HCT116 (cell line): ENCODE results near the gene EHF. TPM values are rescaled to one million over a fixed set of nuclear protein-coding genes. Genes with fewer than 3 reads are reported as not detected.

Experiments used
- ATAC-seq: fragments of 200-7000 bp; cut with Tn5 transposase; 2 replicates; pipeline ENCODE4 v1.9.1; 2020; ENCODE audit warnings: mild to moderate bottlenecking, moderate library complexity
- BruUV-seq: library from RNA; stranded (reverse); fragments of 400-500 nt; replicated peaks from 2 replicates; lab custom pipeline; 2021; lab: Mats Ljungman, UMichigan
- CTCF ChIA-PET: fragments of 300-600 bp; sonication (Branson Sonifier 250); formaldehyde crosslinking; loops from one replicate; lab custom pipeline; 2021; ENCODE audit warnings: antibody characterized with exemption; lab: Charles Lee
- POLR2A ChIA-PET: fragments of 300-600, 350-600 bp; sonication (Branson Sonifier 250); formaldehyde crosslinking; loops from one replicate; lab custom pipeline; 2021; ENCODE audit warnings: antibody characterized with exemption; lab: Charles Lee
- RAD21 ChIA-PET, 2 experiments: fragments of 300-600 bp; sonication (Branson Sonifier 250); formaldehyde crosslinking; loops; one replicate each; lab custom pipeline; 2023; ENCODE audit warnings: low total read pairs in 2 of 2; ENCODE audit not compliant: uncharacterized antibody in 2 of 2, unreplicated experiment in 2 of 2, low non-redundant PET in 1 of 2; lab: Charles Lee
- DNase-seq: peaks from one replicate; pipeline ENCODE4 v3.0.0-alpha.2; 2010; ENCODE audit warnings: low read depth, low spot score
- H2AFZ ChIP-seq: fragments of 200-600 bp; shearing (Covaris generic), sonication (generic); 2 replicates; pipeline ENCODE4 v1.6.1; 2017; ENCODE audit warnings: low read depth, mixed run types, mixed read lengths, antibody characterized with exemption, low read length; ENCODE audit not compliant: poor library complexity, severe bottlenecking
- H3K27ac ChIP-seq: 2 replicates; pipeline ENCODE4 v1.5.1; 2012; ENCODE audit warnings: low read depth, low read length
- H3K27me3 ChIP-seq: fragments of 200-600 bp; sonication (generic); 2 replicates; pipeline ENCODE4 v1.6.1; 2016; ENCODE audit warnings: mixed run types, low read length, mixed read lengths; ENCODE audit not compliant: insufficient read depth
- H3K36me3 ChIP-seq, 2 experiments: fragments of 200-500 bp in 1 of 2; fragments of 200-600 bp in 1 of 2; sonication (Bioruptor generic) in 1 of 2; sonication (generic) in 1 of 2; 2 replicates each; pipeline versions ENCODE4 v1.5.1 to v1.6.1; 2014 to 2016; ENCODE audit warnings: low read length in 2 of 2, inconsistent platforms in 1 of 2, mixed read lengths in 1 of 2, mixed run types in 1 of 2; ENCODE audit not compliant: insufficient read depth in 2 of 2, control insufficient read depth in 1 of 2
- H3K4me1 ChIP-seq, 2 experiments: fragments of 200-600 bp in 1 of 2; sonication (generic) in 1 of 2; 2 replicates each; pipeline versions ENCODE4 v1.5.1 to v1.6.1; 2012 to 2017; ENCODE audit warnings: low read length in 2 of 2, inconsistent platforms in 1 of 2, mild to moderate bottlenecking in 1 of 2, mixed read lengths in 1 of 2, mixed run types in 1 of 2, moderate library complexity in 1 of 2; ENCODE audit not compliant: insufficient read depth in 2 of 2, control insufficient read depth in 1 of 2
- H3K4me2 ChIP-seq: fragments of 200-600 bp; sonication (generic); 2 replicates; pipeline ENCODE4 v1.6.1; 2017; ENCODE audit warnings: mixed run types, low read length, mixed read lengths
- H3K4me3 ChIP-seq, 2 experiments: fragments of 200-600 bp in 1 of 2; sonication (generic) in 1 of 2; replicated peaks in 1 of 2; 2 replicates each; pipeline ENCODE4 v1.5.1; 2011 to 2016; ENCODE audit warnings: low read length in 2 of 2, control low read depth in 1 of 2, low read depth in 1 of 2, mild to moderate bottlenecking in 1 of 2, mixed read lengths in 1 of 2, mixed run types in 1 of 2
- H3K79me2 ChIP-seq: fragments of 200-600 bp; sonication (generic); 2 replicates; pipeline ENCODE4 v1.6.1; 2017; ENCODE audit warnings: mild to moderate bottlenecking, mixed run types, low read length, moderate library complexity, mixed read lengths; ENCODE audit not compliant: insufficient read depth
- H3K9ac ChIP-seq: fragments of 200-600 bp; sonication (generic); 2 replicates; pipeline ENCODE4 v1.6.1; 2016; ENCODE audit warnings: low read length, mixed read lengths
- H3K9me2 ChIP-seq: fragments of 200-600 bp; sonication (generic), shearing (Covaris generic); 2 replicates; pipeline ENCODE4 v1.6.1; 2017; ENCODE audit warnings: mixed run types, mild to moderate bottlenecking, moderate library complexity; ENCODE audit not compliant: insufficient read depth
- H3K9me3 ChIP-seq, 2 experiments: fragments of 200-500 bp in 1 of 2; fragments of 200-600 bp in 1 of 2; sonication (Bioruptor generic) in 1 of 2; sonication (generic) in 1 of 2; 2 replicates each; pipeline ENCODE4 v1.6.1; 2014 to 2017; ENCODE audit warnings: low read length in 2 of 2, mixed read lengths in 2 of 2, inconsistent platforms in 1 of 2, low read depth in 1 of 2, mild to moderate bottlenecking in 1 of 2, mixed run types in 1 of 2, moderate library complexity in 1 of 2; ENCODE audit not compliant: control insufficient read depth in 1 of 2, insufficient read depth in 1 of 2
- H4K20me1 ChIP-seq: fragments of 200-600 bp; sonication (generic), shearing (Covaris generic); 2 replicates; pipeline ENCODE4 v1.6.1; 2017; ENCODE audit warnings: mixed run types, mild to moderate bottlenecking, moderate library complexity; ENCODE audit not compliant: insufficient read depth
- EZH2 ChIP-seq: fragments of 200-600 bp; sonication (generic); IDR thresholded peaks from 2 replicates; pipeline ENCODE4 v1.6.1; 2017; ENCODE audit warnings: antibody characterized with exemption, mixed run types
- EZH2phosphoT487 ChIP-seq: fragments of 200-600 bp; IDR thresholded peaks from 2 replicates; pipeline ENCODE4 v1.6.1; 2018; ENCODE audit warnings: antibody characterized with exemption, borderline replicate concordance
- FOSL1 ChIP-seq: IDR thresholded peaks from 2 replicates; pipeline ENCODE4 v1.6.1; 2012; ENCODE audit warnings: low read depth
- POLR2A ChIP-seq: IDR thresholded peaks from 2 replicates; pipeline ENCODE4 v1.7.0; 2011; ENCODE audit warnings: borderline replicate concordance; ENCODE audit not compliant: insufficient read depth, insufficient read length; ENCODE audit errors: extremely low read depth
- TCF7L2 ChIP-seq: IDR thresholded peaks from 2 replicates; pipeline ENCODE4 v1.7.0; 2011; ENCODE audit warnings: borderline replicate concordance, inconsistent platforms; ENCODE audit not compliant: insufficient read depth, insufficient read length; ENCODE audit errors: extremely low read depth
- intact Hi-C: fragments of 100-400 bp; cut with micrococcal nuclease; formaldehyde crosslinking; loops from 2 replicates; pipeline ENCODE4 v1.10.0; 2022
- total RNA-seq: library from RNA; stranded (reverse); gene quantifications from one replicate; pipeline ENCODE4 v1.2.1, GENCODE V29; 2021; ENCODE audit not compliant: unreplicated experiment

Gene EHF
- total RNA-seq, 1 experiment from 2014 or later, result 51.5 TPM

DNA sequence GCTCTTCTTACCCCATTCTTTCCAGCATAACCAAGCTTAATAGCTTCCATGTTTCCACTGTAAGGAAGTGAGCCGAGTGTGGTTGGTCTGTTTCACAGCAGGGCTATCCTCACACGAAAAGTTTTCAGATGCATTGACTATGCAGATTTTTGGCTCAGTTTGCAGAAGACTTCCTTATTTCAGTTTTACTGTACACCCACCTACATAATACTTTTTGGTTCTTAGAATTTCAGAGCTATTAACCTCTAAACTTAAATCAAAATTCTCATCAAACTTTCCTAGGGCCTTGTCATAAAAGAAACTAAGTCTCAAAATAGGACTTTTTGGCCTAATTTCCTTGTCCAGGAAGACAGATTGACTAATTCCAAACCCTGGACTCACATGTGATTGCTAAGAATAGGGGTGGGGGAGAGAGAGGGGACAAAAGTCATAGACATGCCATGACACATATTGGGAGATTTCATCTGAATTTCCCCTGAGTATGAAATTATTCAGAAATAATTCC lies 7.3 kb upstream of the EHF start:
- ChIA-PET CTCF (no interaction called here), POLR2A (interaction anchor here (1.2 kb wide), 1 partner anchor 13 kb away, joined by 3 read pairs; no protein-coding TSS in a partner anchor), RAD21 (no interaction called here)
- Histone ChIP-seq H2AFZ (no peak overlapping the region), H4K20me1 (no peaks in the 10 kb centered on the region), H3K79me2 (no peaks in the 10 kb centered on the region), H3K27ac (no peak overlapping the region), H3K9ac (no peak overlapping the region), H3K36me3 (no peaks in the 10 kb centered on the region), H3K4me2 (no peak overlapping the region), H3K4me3 (no peak overlapping the region), H3K9me2 (no peaks in the 10 kb centered on the region), H3K27me3 (no peaks in the 10 kb centered on the region), H3K9me3 (no peaks in the 10 kb centered on the region)
- ATAC-seq (no peak), DNase-seq (no peak)
- intact Hi-C loops, result no loop called here
- TF ChIP-seq EZH2phosphoT487 (no peak), EZH2 (no peak), TCF7L2 (no peak)
- TF ChIP-seq, all 23 proteins: peak for 0
- H3K4me1 ChIP-seq, result peaks cover 0 to 36% of the 10 kb centered on the region in 2 experiments; a peak in 2 of 4 replicates
- BruUV-seq, result no TSS peak

DNA sequence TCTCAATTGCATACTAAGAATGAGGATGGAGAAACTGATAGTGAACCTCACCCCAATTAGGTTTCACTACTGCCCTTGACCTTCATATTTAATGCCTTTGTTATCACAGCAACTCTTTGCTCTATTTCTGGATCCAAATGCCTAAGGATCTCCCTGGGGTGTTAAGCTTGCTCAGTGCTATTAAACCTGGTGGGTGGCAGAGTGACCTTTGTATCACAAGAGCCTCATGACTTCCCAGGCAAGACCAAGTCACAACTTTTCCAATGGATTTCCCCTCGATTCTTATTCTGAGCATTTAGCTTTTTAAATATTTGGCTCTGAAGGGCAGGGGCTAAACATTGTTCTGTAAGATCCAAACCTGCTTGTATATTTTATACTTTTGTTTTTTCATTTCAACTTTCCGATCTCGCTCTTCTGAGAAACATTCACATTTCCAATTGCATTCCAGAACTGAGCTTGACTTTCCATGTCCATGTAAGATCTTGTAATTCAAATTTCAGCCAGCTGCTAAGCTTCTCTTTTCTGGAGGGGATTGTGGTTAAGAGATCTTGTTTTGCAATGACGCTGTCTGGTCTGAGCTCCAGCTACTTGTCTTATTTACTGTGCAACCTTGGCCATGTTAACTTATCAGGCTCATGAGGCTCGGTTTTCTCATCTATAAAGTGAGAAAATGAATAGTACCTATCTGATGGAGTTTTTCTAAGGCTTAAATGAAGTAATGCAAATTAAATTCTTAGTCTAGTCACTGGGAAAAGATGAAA lies 6.4 kb upstream of the EHF start:
- no peaks in the 10 kb centered on the region for H3K79me2 ChIP-seq
- H3K27ac ChIP-seq, result no peak overlapping the region
- intact Hi-C loops, result no loop called here
- no peak overlapping the region for H3K4me3 ChIP-seq
- TF ChIP-seq FOSL1 (no peak), POLR2A (no peak)
- H3K9ac ChIP-seq, result no peak overlapping the region
- ATAC-seq, result no peak
- peaks cover 0 to 32% of the 10 kb centered on the region in 2 experiments; a peak in 2 of 4 replicates for H3K4me1 ChIP-seq
- no peaks in the 10 kb centered on the region for H3K36me3 ChIP-seq
- H4K20me1 ChIP-seq, result no peaks in the 10 kb centered on the region
- H3K9me2 ChIP-seq, result no peaks in the 10 kb centered on the region
- no peaks in the 10 kb centered on the region for H3K9me3 ChIP-seq
- no peaks in the 10 kb centered on the region for H3K27me3 ChIP-seq
- DNase-seq, result no peak
- ChIA-PET RAD21 (no interaction called here), CTCF (no interaction called here), POLR2A (interaction anchor here (1.2 kb wide), 1 partner anchor 8 kb away, joined by 3 read pairs; no protein-coding TSS in a partner anchor)
- no peak overlapping the region; the same call in 1 of the 2 replicates for H3K4me2 ChIP-seq
- no peak overlapping the region for H2AFZ ChIP-seq
- no TSS peak for BruUV-seq
